Measurements from ENCODE around the gene PDE5A.
A peak's percentile ranks its signal among the peaks of the same experiment; 100 is the strongest.

Gene PDE5A

GRCh38 chr4:119512398-119512797 is 116.2 kb downstream of the PDE5A start:
- no peak for DNase-seq (ENCODE audit: low read depth)
- no peak overlapping the region for H3K4me3 ChIP-seq (replicated peaks; ENCODE audit: low read depth, low read length)
- TF ChIP-seq, protein P1, sequence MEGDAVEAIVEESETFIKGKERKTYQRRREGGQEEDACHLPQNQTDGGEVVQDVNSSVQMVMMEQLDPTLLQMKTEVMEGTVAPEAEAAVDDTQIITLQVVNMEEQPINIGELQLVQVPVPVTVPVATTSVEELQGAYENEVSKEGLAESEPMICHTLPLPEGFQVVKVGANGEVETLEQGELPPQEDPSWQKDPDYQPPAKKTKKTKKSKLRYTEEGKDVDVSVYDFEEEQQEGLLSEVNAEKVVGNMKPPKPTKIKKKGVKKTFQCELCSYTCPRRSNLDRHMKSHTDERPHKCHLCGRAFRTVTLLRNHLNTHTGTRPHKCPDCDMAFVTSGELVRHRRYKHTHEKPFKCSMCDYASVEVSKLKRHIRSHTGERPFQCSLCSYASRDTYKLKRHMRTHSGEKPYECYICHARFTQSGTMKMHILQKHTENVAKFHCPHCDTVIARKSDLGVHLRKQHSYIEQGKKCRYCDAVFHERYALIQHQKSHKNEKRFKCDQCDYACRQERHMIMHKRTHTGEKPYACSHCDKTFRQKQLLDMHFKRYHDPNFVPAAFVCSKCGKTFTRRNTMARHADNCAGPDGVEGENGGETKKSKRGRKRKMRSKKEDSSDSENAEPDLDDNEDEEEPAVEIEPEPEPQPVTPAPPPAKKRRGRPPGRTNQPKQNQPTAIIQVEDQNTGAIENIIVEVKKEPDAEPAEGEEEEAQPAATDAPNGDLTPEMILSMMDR (IDR thresholded peaks at IDR 0.05; ENCODE audit: low read length, missing control alignments), result no peak

- TF ChIP-seq, protein P1 (IDR thresholded peaks at IDR 0.05; ENCODE audit: low read length, missing control alignments), result no peak
These were observed 118.0 kb downstream of the PDE5A start for GRCh38 chr4:119510395-119511149.

DNA sequence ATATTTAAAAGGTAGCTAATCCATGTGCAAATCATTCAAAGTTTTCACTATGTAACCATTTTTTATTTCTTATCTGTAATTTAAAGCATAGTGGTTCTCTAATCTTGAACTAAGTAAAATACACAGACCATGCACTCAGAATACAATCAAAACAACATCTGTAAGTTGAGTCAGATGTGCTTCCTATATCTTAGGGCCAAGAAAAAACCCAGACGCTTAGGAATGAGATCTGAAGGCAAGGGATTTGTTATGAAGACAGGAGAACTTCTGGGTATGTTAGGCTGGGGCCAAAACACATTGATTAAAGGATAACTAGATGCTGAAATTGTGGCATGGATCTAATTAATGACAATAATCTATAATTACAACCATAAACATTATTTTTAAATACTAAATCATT is 120.3 kb downstream of the PDE5A start:
- H3K4me3 ChIP-seq (replicated peaks; ENCODE audit: low read depth, low read length), result no peak overlapping the region
- TF ChIP-seq, protein P1 (IDR thresholded peaks at IDR 0.05; ENCODE audit: low read length, missing control alignments), result no peak
- DNase-seq (ENCODE audit: low read depth), result no peak

More at GRCh38 chr4:119510395-119511149, 118.0 kb downstream of the PDE5A start:
- H3K4me3 ChIP-seq (replicated peaks; ENCODE audit: low read depth, low read length), result no peak overlapping the region
- DNase-seq (ENCODE audit: low read depth), result peak; percentile 27

GRCh38 chr4:119506806-119507205 is 121.8 kb downstream of the PDE5A start:
- peak; percentile 16 for DNase-seq (ENCODE audit: low read depth)
- TF ChIP-seq, protein P1 (IDR thresholded peaks at IDR 0.05; ENCODE audit: low read length, missing control alignments), result no peak

DNA sequence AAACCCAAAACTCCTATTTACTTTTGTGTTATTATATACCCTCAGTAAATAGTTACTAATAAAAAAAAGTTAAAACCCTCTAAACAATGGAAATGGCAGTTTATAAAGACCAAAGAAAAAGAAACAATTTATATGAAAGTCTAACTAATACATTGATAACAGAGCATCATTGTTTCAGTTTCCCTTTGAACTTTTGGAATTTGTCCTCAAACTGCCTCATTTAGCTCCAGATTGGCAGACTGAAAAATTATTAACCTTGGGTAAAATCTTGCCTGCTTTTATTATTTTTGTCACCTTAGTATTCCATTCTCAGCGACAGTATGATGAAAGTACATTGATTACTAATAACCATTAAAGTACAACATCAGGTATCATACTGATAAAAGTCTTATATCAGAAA is 124.0 kb downstream of the PDE5A start:
- no peak for DNase-seq (ENCODE audit: low read depth)
- H3K4me3 ChIP-seq (replicated peaks; ENCODE audit: low read depth, low read length), result no peak overlapping the region
- TF ChIP-seq, protein P1 (IDR thresholded peaks at IDR 0.05; ENCODE audit: low read length, missing control alignments), result no peak

More at GRCh38 chr4:119506806-119507205, 121.8 kb downstream of the PDE5A start:
- no peak overlapping the region for H3K4me3 ChIP-seq (replicated peaks; ENCODE audit: low read depth, low read length)

- no peak for DNase-seq (ENCODE audit: low read depth)
- TF ChIP-seq, protein P1 (IDR thresholded peaks at IDR 0.05; ENCODE audit: low read length, missing control alignments), result no peak
- H3K4me3 ChIP-seq (replicated peaks; ENCODE audit: low read depth, low read length), result no peak overlapping the region
These were observed 126.9 kb downstream of the PDE5A start for GRCh38 chr4:119501740-119502139.

DNA sequence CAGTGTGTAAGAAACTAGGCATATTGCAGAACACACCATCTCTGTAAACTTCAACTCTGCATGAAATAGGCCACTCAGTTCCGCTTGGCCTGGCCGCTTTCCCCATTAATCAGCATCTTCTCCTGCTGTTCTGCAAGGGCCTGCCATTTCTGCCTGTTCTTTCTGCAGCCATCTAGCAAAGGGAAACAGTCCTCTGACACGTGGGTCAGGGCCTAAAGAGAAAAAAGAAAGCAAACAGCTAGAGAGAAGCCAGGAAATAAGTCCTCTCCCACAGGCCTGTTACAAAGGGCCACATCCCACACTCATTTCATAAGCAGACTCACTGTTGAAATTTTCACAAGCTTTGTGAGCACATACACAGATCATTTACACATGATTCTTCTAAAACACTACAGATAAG is 130.1 kb downstream of the PDE5A start:
- H3K4me3 ChIP-seq (replicated peaks; ENCODE audit: low read depth, low read length), result no peak overlapping the region
- TF ChIP-seq, protein P1 (IDR thresholded peaks at IDR 0.05; ENCODE audit: low read length, missing control alignments), result no peak
- peak; percentile 72 for DNase-seq (ENCODE audit: low read depth)
